Astrocyte (in vitro differentiated cells and primary cell): ENCODE data around the gene DNALI1. TPM values are rescaled to one million over a fixed set of nuclear protein-coding genes. Genes with fewer than 3 reads are reported as not detected.

Source experiments
- DNase-seq: peaks from one replicate; pipeline ENCODE4 v3.0.0-alpha.2; 2010; ENCODE audit warnings: low read depth
- FAIRE-seq: peaks from 2 replicates; lab custom pipeline; 2011; peaks lifted over from hg19 to GRCh38; lab: Jason Lieb, UNC
- H2AFZ ChIP-seq: 2 replicates; pipeline ENCODE4 v1.6.0; 2012; ENCODE audit warnings: low read depth, low read length, inconsistent platforms
- H3K27ac ChIP-seq: 2 replicates; pipeline ENCODE4 v1.5.1; 2011; ENCODE audit warnings: low read depth, low read length, inconsistent platforms
- H3K27me3 ChIP-seq: 2 replicates; pipeline ENCODE4 v1.6.0; 2011; ENCODE audit warnings: low read length, inconsistent platforms; ENCODE audit not compliant: insufficient read depth
- H3K36me3 ChIP-seq: 2 replicates; pipeline ENCODE4 v1.5.1; 2011; ENCODE audit warnings: low read length, inconsistent platforms; ENCODE audit not compliant: insufficient read depth
- H3K4me1 ChIP-seq: 2 replicates; pipeline ENCODE4 v1.5.1; 2011; ENCODE audit warnings: low read length, inconsistent platforms; ENCODE audit not compliant: insufficient read depth
- H3K4me2 ChIP-seq: 2 replicates; pipeline ENCODE4 v1.6.0; 2012; ENCODE audit warnings: low read length, inconsistent platforms
- H3K4me3 ChIP-seq: 2 replicates; pipeline ENCODE4 v1.5.1; 2011; ENCODE audit warnings: low read depth, mild to moderate bottlenecking, low read length, inconsistent platforms; ENCODE audit not compliant: insufficient read depth
- H3K79me2 ChIP-seq: 2 replicates; pipeline ENCODE4 v1.6.0; 2012; ENCODE audit warnings: mild to moderate bottlenecking, low read length, inconsistent platforms; ENCODE audit not compliant: insufficient read depth
- H3K9ac ChIP-seq: 2 replicates; pipeline ENCODE4 v1.6.0; 2012; ENCODE audit warnings: mild to moderate bottlenecking, low read length, inconsistent platforms
- H3K9me3 ChIP-seq: 2 replicates; pipeline ENCODE4 v1.5.1; 2012; ENCODE audit warnings: low read depth, mild to moderate bottlenecking, low read length, inconsistent platforms; ENCODE audit not compliant: insufficient read depth
- H4K20me1 ChIP-seq: 2 replicates; pipeline ENCODE4 v1.6.0; 2012; ENCODE audit warnings: low read length, inconsistent platforms; ENCODE audit not compliant: insufficient read depth
- H3K27ac Mint-ChIP-seq: one replicate; pipeline ENCODE4 v1.8.0; 2021; ENCODE audit warnings: mild to moderate bottlenecking, mixed read lengths; ENCODE audit not compliant: unreplicated experiment
- H3K27me3 Mint-ChIP-seq: one replicate; pipeline ENCODE4 v1.8.0; 2021; ENCODE audit warnings: low read depth, mixed read lengths; ENCODE audit not compliant: unreplicated experiment
- H3K36me3 Mint-ChIP-seq: one replicate; pipeline ENCODE4 v1.8.0; 2021; ENCODE audit warnings: low read depth, mixed read lengths; ENCODE audit not compliant: unreplicated experiment
- H3K4me1 Mint-ChIP-seq: one replicate; pipeline ENCODE4 v1.8.0; 2021; ENCODE audit warnings: low read depth, mixed read lengths; ENCODE audit not compliant: unreplicated experiment
- H3K4me3 Mint-ChIP-seq: one replicate; pipeline ENCODE4 v1.8.0; 2021; ENCODE audit warnings: mild to moderate bottlenecking, moderate library complexity, mixed read lengths; ENCODE audit not compliant: unreplicated experiment
- H3K9me3 Mint-ChIP-seq: one replicate; pipeline ENCODE4 v1.8.0; 2021; ENCODE audit warnings: mild to moderate bottlenecking, mixed read lengths; ENCODE audit not compliant: unreplicated experiment
- CTCF ChIP-seq: IDR thresholded peaks from 2 replicates; pipeline ENCODE4 v1.5.1; 2011; ENCODE audit warnings: low read depth, mild to moderate bottlenecking, inconsistent platforms, low read length, moderate library complexity; ENCODE audit not compliant: insufficient read depth
- EZH2 ChIP-seq: IDR thresholded peaks from 2 replicates; pipeline ENCODE4 v1.6.1; 2012; ENCODE audit warnings: mild to moderate bottlenecking, low read length, inconsistent platforms; ENCODE audit not compliant: insufficient read depth
- total RNA-seq: library from RNA; stranded (reverse); gene quantifications from 2 replicates; pipeline ENCODE4 v1.2.1, GENCODE V29; 2021

The DNALI1 gene
- total RNA-seq, 1 donor from 2014 or later: 9.6 TPM

GRCh38 chr1:37596182-37596667 is 39.5 kb downstream of the DNALI1 start:
- H3K9ac ChIP-seq: peak overlapping the region; percentile 92
- peak overlapping the region; percentile 96 for H2AFZ ChIP-seq
- peaks cover 22% of the 10 kb centered on the region for H3K36me3 ChIP-seq
- H3K4me3 Mint-ChIP-seq: peak overlapping the region; percentile 100
- H3K9me3 ChIP-seq: no peaks in the 10 kb centered on the region
- FAIRE-seq: no peak
- no peaks in the 10 kb centered on the region for H3K9me3 Mint-ChIP-seq
- peaks cover 6% of the 10 kb centered on the region for H3K27me3 ChIP-seq
- peaks cover 3% of the 10 kb centered on the region for H3K36me3 Mint-ChIP-seq
- H3K4me1 ChIP-seq: peaks cover 9% of the 10 kb centered on the region
- TF ChIP-seq EZH2: no peak
- no peak for TF ChIP-seq CTCF
- H3K4me3 ChIP-seq: peak overlapping the region; percentile 89
- H3K27ac Mint-ChIP-seq: peak overlapping the region; percentile 99
- H4K20me1 ChIP-seq: peaks cover 27% of the 10 kb centered on the region
- peaks cover 16% of the 10 kb centered on the region for H3K4me1 Mint-ChIP-seq
- H3K27ac ChIP-seq: peak overlapping the region; percentile 58
- peaks cover 25% of the 10 kb centered on the region for H3K27me3 Mint-ChIP-seq
- peaks cover 44% of the 10 kb centered on the region for H3K79me2 ChIP-seq
- no peak for DNase-seq
- peak overlapping the region; percentile 96 for H3K4me2 ChIP-seq

- H3K9ac ChIP-seq: no peak overlapping the region
- Mint-ChIP-seq H3K27ac (no peak overlapping the region), H3K36me3 (no peaks in the 10 kb centered on the region), H3K9me3 (no peaks in the 10 kb centered on the region), H3K27me3 (peaks cover 57% of the 10 kb centered on the region), H3K4me1 (peaks cover 4% of the 10 kb centered on the region), H3K4me3 (no peak overlapping the region)
- H3K27ac ChIP-seq: no peak overlapping the region
- no peak for FAIRE-seq
- H3K9me3 ChIP-seq: no peaks in the 10 kb centered on the region
- no peak overlapping the region for H3K4me2 ChIP-seq
- peaks cover 24% of the 10 kb centered on the region for H3K27me3 ChIP-seq
- peaks cover 8% of the 10 kb centered on the region for H3K79me2 ChIP-seq
- TF ChIP-seq EZH2 (no peak), CTCF (no peak)
- H3K4me1 ChIP-seq: peaks cover 4% of the 10 kb centered on the region
- H2AFZ ChIP-seq: no peak overlapping the region
- H3K4me3 ChIP-seq: no peak overlapping the region
- no peak for DNase-seq
- H4K20me1 ChIP-seq: no peaks in the 10 kb centered on the region
- H3K36me3 ChIP-seq: no peaks in the 10 kb centered on the region
These were observed 43.2 kb downstream of the DNALI1 start for GRCh38 chr1:37599940-37600339.

GRCh38 chr1:37601441-37601840 is 44.7 kb downstream of the DNALI1 start:
- TF ChIP-seq CTCF (no peak), EZH2 (no peak)
- H3K4me1 ChIP-seq: no peaks in the 10 kb centered on the region
- no peak for FAIRE-seq
- Mint-ChIP-seq H3K4me3 (no peak overlapping the region), H3K36me3 (no peaks in the 10 kb centered on the region), H3K9me3 (no peaks in the 10 kb centered on the region), H3K27me3 (peaks cover 58% of the 10 kb centered on the region), H3K27ac (no peak overlapping the region), H3K4me1 (no peaks in the 10 kb centered on the region)
- no peak overlapping the region for H2AFZ ChIP-seq
- H3K9ac ChIP-seq: no peak overlapping the region
- H3K4me3 ChIP-seq: no peak overlapping the region
- no peaks in the 10 kb centered on the region for H4K20me1 ChIP-seq
- no peaks in the 10 kb centered on the region for H3K36me3 ChIP-seq
- no peaks in the 10 kb centered on the region for H3K9me3 ChIP-seq
- no peak overlapping the region for H3K27ac ChIP-seq
- H3K79me2 ChIP-seq: no peaks in the 10 kb centered on the region
- no peak for DNase-seq
- H3K4me2 ChIP-seq: no peak overlapping the region
- peaks cover 24% of the 10 kb centered on the region for H3K27me3 ChIP-seq
